Astrocyte (in vitro differentiated cells and primary cell): Measurements from ENCODE around the gene SFT2D1. TPM values are rescaled to one million over a fixed set of nuclear protein-coding genes. Genes with fewer than 3 reads are reported as not detected.

Experiments
- DNase-seq: peaks from one replicate; pipeline ENCODE4 v3.0.0-alpha.2; 2010; ENCODE audit warnings: low read depth
- FAIRE-seq: peaks from 2 replicates; lab custom pipeline; 2011; peaks lifted over from hg19 to GRCh38; lab: Jason Lieb, UNC
- H2AFZ ChIP-seq: 2 replicates; pipeline ENCODE4 v1.6.0; 2012; ENCODE audit warnings: low read depth, low read length, inconsistent platforms
- H3K27ac ChIP-seq: 2 replicates; pipeline ENCODE4 v1.5.1; 2011; ENCODE audit warnings: low read depth, low read length, inconsistent platforms
- H3K27me3 ChIP-seq: 2 replicates; pipeline ENCODE4 v1.6.0; 2011; ENCODE audit warnings: low read length, inconsistent platforms; ENCODE audit not compliant: insufficient read depth
- H3K36me3 ChIP-seq: 2 replicates; pipeline ENCODE4 v1.5.1; 2011; ENCODE audit warnings: low read length, inconsistent platforms; ENCODE audit not compliant: insufficient read depth
- H3K4me1 ChIP-seq: 2 replicates; pipeline ENCODE4 v1.5.1; 2011; ENCODE audit warnings: low read length, inconsistent platforms; ENCODE audit not compliant: insufficient read depth
- H3K4me2 ChIP-seq: 2 replicates; pipeline ENCODE4 v1.6.0; 2012; ENCODE audit warnings: low read length, inconsistent platforms
- H3K4me3 ChIP-seq: 2 replicates; pipeline ENCODE4 v1.5.1; 2011; ENCODE audit warnings: low read depth, mild to moderate bottlenecking, low read length, inconsistent platforms; ENCODE audit not compliant: insufficient read depth
- H3K79me2 ChIP-seq: 2 replicates; pipeline ENCODE4 v1.6.0; 2012; ENCODE audit warnings: mild to moderate bottlenecking, low read length, inconsistent platforms; ENCODE audit not compliant: insufficient read depth
- H3K9ac ChIP-seq: 2 replicates; pipeline ENCODE4 v1.6.0; 2012; ENCODE audit warnings: mild to moderate bottlenecking, low read length, inconsistent platforms
- H3K9me3 ChIP-seq: 2 replicates; pipeline ENCODE4 v1.5.1; 2012; ENCODE audit warnings: low read depth, mild to moderate bottlenecking, low read length, inconsistent platforms; ENCODE audit not compliant: insufficient read depth
- H4K20me1 ChIP-seq: 2 replicates; pipeline ENCODE4 v1.6.0; 2012; ENCODE audit warnings: low read length, inconsistent platforms; ENCODE audit not compliant: insufficient read depth
- H3K27ac Mint-ChIP-seq: one replicate; pipeline ENCODE4 v1.8.0; 2021; ENCODE audit warnings: mild to moderate bottlenecking, mixed read lengths; ENCODE audit not compliant: unreplicated experiment
- H3K27me3 Mint-ChIP-seq: one replicate; pipeline ENCODE4 v1.8.0; 2021; ENCODE audit warnings: low read depth, mixed read lengths; ENCODE audit not compliant: unreplicated experiment
- H3K36me3 Mint-ChIP-seq: one replicate; pipeline ENCODE4 v1.8.0; 2021; ENCODE audit warnings: low read depth, mixed read lengths; ENCODE audit not compliant: unreplicated experiment
- H3K4me1 Mint-ChIP-seq: one replicate; pipeline ENCODE4 v1.8.0; 2021; ENCODE audit warnings: low read depth, mixed read lengths; ENCODE audit not compliant: unreplicated experiment
- H3K4me3 Mint-ChIP-seq: one replicate; pipeline ENCODE4 v1.8.0; 2021; ENCODE audit warnings: mild to moderate bottlenecking, moderate library complexity, mixed read lengths; ENCODE audit not compliant: unreplicated experiment
- H3K9me3 Mint-ChIP-seq: one replicate; pipeline ENCODE4 v1.8.0; 2021; ENCODE audit warnings: mild to moderate bottlenecking, mixed read lengths; ENCODE audit not compliant: unreplicated experiment
- CTCF ChIP-seq: IDR thresholded peaks from 2 replicates; pipeline ENCODE4 v1.5.1; 2011; ENCODE audit warnings: low read depth, mild to moderate bottlenecking, inconsistent platforms, low read length, moderate library complexity; ENCODE audit not compliant: insufficient read depth
- EZH2 ChIP-seq: IDR thresholded peaks from 2 replicates; pipeline ENCODE4 v1.6.1; 2012; ENCODE audit warnings: mild to moderate bottlenecking, low read length, inconsistent platforms; ENCODE audit not compliant: insufficient read depth
- total RNA-seq: library from RNA; stranded (reverse); gene quantifications from 2 replicates; pipeline ENCODE4 v1.2.1, GENCODE V29; 2021

SFT2D1 gene
- total RNA-seq, 1 donor from 2014 or later = 63.9 TPM

- Mint-ChIP-seq H3K27me3 (no peaks in the 10 kb centered on the region), H3K27ac (peak overlapping the region; percentile 93), H3K9me3 (peaks cover 8% of the 10 kb centered on the region), H3K4me1 (peaks cover 12% of the 10 kb centered on the region), H3K4me3 (peak overlapping the region; percentile 95), H3K36me3 (peaks cover 1% of the 10 kb centered on the region)
- FAIRE-seq (no peak), DNase-seq (peak; percentile 45)
- no peak overlapping the region for H2AFZ ChIP-seq
- H4K20me1 ChIP-seq = peaks cover 25% of the 10 kb centered on the region
- no peak for TF ChIP-seq CTCF
- no peak for TF ChIP-seq EZH2
- H3K36me3 ChIP-seq = no peaks in the 10 kb centered on the region
- H3K79me2 ChIP-seq = peaks cover 37% of the 10 kb centered on the region
- peak overlapping the region; percentile 41 for H3K27ac ChIP-seq
- no peaks in the 10 kb centered on the region for H3K9me3 ChIP-seq
- peaks cover 13% of the 10 kb centered on the region for H3K4me1 ChIP-seq
- H3K9ac ChIP-seq = no peak overlapping the region
- no peaks in the 10 kb centered on the region for H3K27me3 ChIP-seq
- no peak overlapping the region for H3K4me2 ChIP-seq
- H3K4me3 ChIP-seq = no peak overlapping the region
These were observed 1.9 kb upstream of the SFT2D1 start for GRCh38 chr6:166344240-166344639.

DNA sequence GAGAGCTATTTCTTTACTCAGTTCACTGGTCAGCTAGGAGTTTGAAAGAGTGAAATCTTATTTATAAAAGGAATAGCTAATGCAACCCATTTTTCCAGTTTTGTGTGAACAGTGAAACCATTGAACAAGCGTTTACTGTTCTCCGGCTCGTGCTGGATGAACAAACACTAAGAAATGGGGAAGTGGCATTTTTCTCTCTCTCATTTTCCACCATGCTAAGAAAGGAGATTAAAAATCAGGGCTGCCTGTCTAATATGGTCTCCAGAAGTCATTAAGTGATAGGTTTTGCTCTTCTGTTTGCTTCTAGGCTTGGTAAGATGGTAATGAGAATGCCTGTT lies 774 bp upstream of the SFT2D1 start:
- Histone ChIP-seq H3K27me3 (no peaks in the 10 kb centered on the region), H3K9me3 (no peaks in the 10 kb centered on the region), H3K79me2 (peaks cover 49% of the 10 kb centered on the region), H3K36me3 (no peaks in the 10 kb centered on the region), H3K4me1 (peaks cover 13% of the 10 kb centered on the region), H2AFZ (peak overlapping the region; percentile 100), H3K27ac (peak overlapping the region; percentile 96), H3K9ac (peak overlapping the region; percentile 98), H3K4me3 (peak overlapping the region; percentile 97), H3K4me2 (peak overlapping the region; percentile 99), H4K20me1 (peaks cover 36% of the 10 kb centered on the region)
- H3K4me1 Mint-ChIP-seq = peaks cover 17% of the 10 kb centered on the region
- peaks cover 5% of the 10 kb centered on the region for H3K9me3 Mint-ChIP-seq
- DNase-seq = no peak
- H3K27ac Mint-ChIP-seq = peak overlapping the region; percentile 93
- peak overlapping the region; percentile 95 for H3K4me3 Mint-ChIP-seq
- no peaks in the 10 kb centered on the region for H3K27me3 Mint-ChIP-seq
- no peaks in the 10 kb centered on the region for H3K36me3 Mint-ChIP-seq
- FAIRE-seq = no peak
- no peak for TF ChIP-seq CTCF
- no peak for TF ChIP-seq EZH2

DNA sequence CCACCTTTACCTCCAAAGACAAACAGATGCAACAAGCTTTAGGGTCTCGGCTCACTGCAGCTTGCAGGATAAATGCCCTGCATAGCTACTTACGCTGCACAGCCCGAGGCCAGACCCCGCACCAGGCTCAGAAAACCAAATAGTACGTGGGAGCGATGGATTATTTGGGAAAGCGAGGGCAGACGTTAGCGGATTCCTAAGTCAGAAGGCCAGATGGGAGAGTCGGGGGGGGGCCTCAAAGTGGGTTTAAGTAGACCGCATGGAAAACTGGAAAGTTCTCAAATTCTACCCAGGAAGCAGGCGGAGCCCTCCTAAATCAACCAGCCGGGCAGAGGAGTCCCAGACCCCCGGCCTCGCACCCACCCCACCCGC lies 382 bp downstream of the SFT2D1 start:
- H2AFZ ChIP-seq = peak overlapping the region; percentile 100
- no peak for TF ChIP-seq CTCF
- no peak for TF ChIP-seq EZH2
- peaks cover 13% of the 10 kb centered on the region for H3K4me1 ChIP-seq
- H3K9ac ChIP-seq = peak overlapping the region; percentile 98
- peaks cover 18% of the 10 kb centered on the region for H3K4me1 Mint-ChIP-seq
- peak overlapping the region; percentile 97 for H3K4me3 ChIP-seq
- no peaks in the 10 kb centered on the region for H3K27me3 Mint-ChIP-seq
- H3K27ac Mint-ChIP-seq = peak overlapping the region; percentile 94
- peaks cover 3% of the 10 kb centered on the region for H3K36me3 Mint-ChIP-seq
- H3K79me2 ChIP-seq = peaks cover 60% of the 10 kb centered on the region
- peak overlapping the region; percentile 96 for H3K27ac ChIP-seq
- H3K9me3 Mint-ChIP-seq = peaks cover 5% of the 10 kb centered on the region
- peak overlapping the region; percentile 99 for H3K4me2 ChIP-seq
- no peaks in the 10 kb centered on the region for H3K27me3 ChIP-seq
- H3K9me3 ChIP-seq = no peaks in the 10 kb centered on the region
- peak overlapping the region; percentile 95 for H3K4me3 Mint-ChIP-seq
- peaks cover 48% of the 10 kb centered on the region for H4K20me1 ChIP-seq
- H3K36me3 ChIP-seq = peaks cover 5% of the 10 kb centered on the region
- DNase-seq (no peak), FAIRE-seq (no peak)
